ENCODE measurements around the gene RASSF3.

Gene RASSF3

DNA sequence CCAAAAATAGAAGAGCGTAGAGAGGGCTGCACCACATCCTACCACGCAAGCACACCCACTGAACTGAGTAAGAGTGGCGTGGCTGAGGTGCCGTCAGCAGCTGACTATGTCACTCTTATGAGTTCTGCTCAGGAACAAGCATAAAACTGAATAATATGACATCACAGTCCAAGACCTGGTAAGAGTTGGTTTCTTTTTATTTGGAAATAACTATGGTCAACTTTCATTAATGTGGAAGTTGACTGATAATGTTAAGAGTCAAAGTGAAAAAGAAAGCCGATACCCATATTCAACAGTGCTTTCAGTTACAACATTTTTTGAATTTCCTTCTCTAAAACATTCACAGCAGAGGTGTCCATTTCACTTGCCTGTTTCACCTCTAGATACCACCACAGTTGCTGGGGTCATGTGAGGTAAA, 104.3 kb downstream of the RASSF3 start:
- in situ Hi-C loops (cut with HindIII; ENCODE audit: low sequenced_read_pairs), result no loop called here
- DNase-seq (ENCODE audit: low read depth), result no peak
- H3K4me3 ChIP-seq (ENCODE audit: low read depth, low read length), result no peak overlapping the region
- TF ChIP-seq, protein P1, sequence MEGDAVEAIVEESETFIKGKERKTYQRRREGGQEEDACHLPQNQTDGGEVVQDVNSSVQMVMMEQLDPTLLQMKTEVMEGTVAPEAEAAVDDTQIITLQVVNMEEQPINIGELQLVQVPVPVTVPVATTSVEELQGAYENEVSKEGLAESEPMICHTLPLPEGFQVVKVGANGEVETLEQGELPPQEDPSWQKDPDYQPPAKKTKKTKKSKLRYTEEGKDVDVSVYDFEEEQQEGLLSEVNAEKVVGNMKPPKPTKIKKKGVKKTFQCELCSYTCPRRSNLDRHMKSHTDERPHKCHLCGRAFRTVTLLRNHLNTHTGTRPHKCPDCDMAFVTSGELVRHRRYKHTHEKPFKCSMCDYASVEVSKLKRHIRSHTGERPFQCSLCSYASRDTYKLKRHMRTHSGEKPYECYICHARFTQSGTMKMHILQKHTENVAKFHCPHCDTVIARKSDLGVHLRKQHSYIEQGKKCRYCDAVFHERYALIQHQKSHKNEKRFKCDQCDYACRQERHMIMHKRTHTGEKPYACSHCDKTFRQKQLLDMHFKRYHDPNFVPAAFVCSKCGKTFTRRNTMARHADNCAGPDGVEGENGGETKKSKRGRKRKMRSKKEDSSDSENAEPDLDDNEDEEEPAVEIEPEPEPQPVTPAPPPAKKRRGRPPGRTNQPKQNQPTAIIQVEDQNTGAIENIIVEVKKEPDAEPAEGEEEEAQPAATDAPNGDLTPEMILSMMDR (IDR thresholded peaks at IDR 0.05; ENCODE audit: low read depth, low read length, missing control alignments), result no peak

- no peak overlapping the region for H3K4me3 ChIP-seq (ENCODE audit: low read depth, low read length)
- DNase-seq (ENCODE audit: low read depth), result no peak
- TF ChIP-seq, protein P1 (IDR thresholded peaks at IDR 0.05; ENCODE audit: low read depth, low read length, missing control alignments), result no peak
- in situ Hi-C loops (cut with HindIII; ENCODE audit: low sequenced_read_pairs), result no loop called here
These were observed 106.1 kb downstream of the RASSF3 start for GRCh38 chr12:64716371-64716770.

- H3K4me3 ChIP-seq (ENCODE audit: low read depth, low read length), result no peak overlapping the region
- DNase-seq (ENCODE audit: low read depth), result peak; percentile 36
- in situ Hi-C loops (cut with HindIII; ENCODE audit: low sequenced_read_pairs), result no loop called here
- TF ChIP-seq, protein P1 (IDR thresholded peaks at IDR 0.05; ENCODE audit: low read depth, low read length, missing control alignments), result no peak
These were observed 106.7 kb downstream of the RASSF3 start for GRCh38 chr12:64716839-64717455.

- in situ Hi-C loops (cut with HindIII; ENCODE audit: low sequenced_read_pairs), result no loop called here
- no peak overlapping the region for H3K4me3 ChIP-seq (ENCODE audit: low read depth, low read length)
- DNase-seq (ENCODE audit: low read depth), result no peak
- TF ChIP-seq, protein P1 (IDR thresholded peaks at IDR 0.05; ENCODE audit: low read depth, low read length, missing control alignments), result no peak
These were observed 108.4 kb downstream of the RASSF3 start for GRCh38 chr12:64718649-64719048.

- TF ChIP-seq, protein P1 (IDR thresholded peaks at IDR 0.05; ENCODE audit: low read depth, low read length, missing control alignments), result no peak
- DNase-seq (ENCODE audit: low read depth), result no peak
- in situ Hi-C loops (cut with HindIII; ENCODE audit: low sequenced_read_pairs), result no loop called here
- H3K4me3 ChIP-seq (ENCODE audit: low read depth, low read length), result no peak overlapping the region
These were observed 110.6 kb downstream of the RASSF3 start for GRCh38 chr12:64720884-64721283.

GRCh38 chr12:64722835-64723234, 112.5 kb downstream of the RASSF3 start:
- DNase-seq (ENCODE audit: low read depth), result no peak
- TF ChIP-seq, protein P1 (IDR thresholded peaks at IDR 0.05; ENCODE audit: low read depth, low read length, missing control alignments), result no peak
- H3K4me3 ChIP-seq (ENCODE audit: low read depth, low read length), result no peak overlapping the region
- in situ Hi-C loops (cut with HindIII; ENCODE audit: low sequenced_read_pairs), result no loop called here
